ENCODE results near the gene ZNF20. TPM values are rescaled to one million over a fixed set of nuclear protein-coding genes. Genes with fewer than 3 reads are reported as not detected.

Gene ZNF20
- total and polyA plus RNA-seq, 10 of the 15 experiments (the other 5 are each of a cell fraction or from before 2014, with no cell fraction given) = 2.0 to 5.1 (median 2.6) TPM

DNA sequence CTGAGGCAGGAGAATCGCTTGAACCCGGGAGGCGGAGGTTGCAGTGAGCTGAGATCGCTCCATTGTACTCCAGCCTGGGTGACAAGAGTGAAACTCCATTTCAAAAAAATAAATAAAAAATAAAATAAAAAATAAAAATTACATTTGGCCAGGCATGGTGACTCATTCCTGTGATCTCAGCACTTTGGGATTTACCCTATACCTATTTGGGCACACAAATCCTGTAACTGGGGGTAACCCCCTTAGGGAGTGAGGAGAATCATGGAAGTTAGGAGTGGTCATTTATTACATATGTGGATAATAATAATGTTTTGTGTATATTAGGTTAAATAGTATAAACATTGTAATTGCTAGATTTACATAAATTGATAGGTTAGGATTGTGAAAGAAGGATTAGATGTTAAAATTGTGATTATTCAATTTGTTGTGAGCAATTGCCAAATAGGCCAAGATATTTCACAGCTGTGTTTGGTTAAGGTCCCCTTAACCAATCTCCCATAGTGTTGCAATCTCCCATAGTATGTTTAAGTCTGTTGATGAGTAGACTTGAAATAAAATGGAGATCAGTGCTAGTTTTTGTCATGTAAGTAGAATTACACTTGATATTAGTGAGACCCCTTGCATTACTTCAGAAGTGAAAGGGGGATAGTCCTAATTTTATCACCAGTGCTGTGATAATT, 44.9 kb downstream of the ZNF20 start:
- POLR2A ChIA-PET = interaction anchor here (0.6 kb wide), 1 partner anchor 397 kb away, joined by 4 read pairs; no protein-coding TSS in a partner anchor
- BruUV-seq (replicated peaks) = no TSS peak
- ATAC-seq = no peak

More for the DNA sequence above, 44.9 kb downstream of the ZNF20 start:
- H3K36me3 ChIP-seq (ENCODE audit: control insufficient read depth in 2 of 2, insufficient read depth in 2 of 2, low read length in 1 of 2) = no peaks in the 10 kb centered on the region
- H3K27ac ChIP-seq (ENCODE audit: control insufficient read depth, insufficient read depth) = no peak overlapping the region
- in situ Hi-C loops (cut with MboI) = no loop called here
- H3K9ac ChIP-seq (ENCODE audit: control insufficient read depth, insufficient read depth, low read length) = no peak overlapping the region
- SMC1A ChIA-PET (ENCODE audit: uncharacterized antibody, unreplicated experiment) = interaction anchor here (0.6 kb wide), 1 partner anchor 446 kb away, joined by 4 read pairs; no protein-coding TSS in a partner anchor
- 97% methylated on average over 4 of the region's 4 CpGs for WGBS (ENCODE audit: insufficient coverage, insufficient replicate concordance, low lambda C conversion rate, missing lambda C conversion rate)
- no peaks in the 10 kb centered on the region for H4K20me1 ChIP-seq (ENCODE audit: control insufficient read depth, insufficient read depth)
- H3K4me1 ChIP-seq (ENCODE audit: control insufficient read depth, insufficient read depth, low read length) = no peaks in the 10 kb centered on the region
- TF ChIP-seq SREBF1 (IDR thresholded peaks at IDR 0.05; ENCODE audit: low read length) (no peak), MXI1 (IDR thresholded peaks at IDR 0.05; ENCODE audit: low read depth, low read length) (no peak), JUNB (IDR thresholded peaks at IDR 0.05) (no peak), BACH1 (IDR thresholded peaks at IDR 0.05; ENCODE audit: borderline replicate concordance) (no peak), ATF7 (IDR thresholded peaks at IDR 0.05; ENCODE audit: low read depth) (no peak), EP300 (IDR thresholded peaks at IDR 0.05; ENCODE audit: borderline replicate concordance in 1 of 2, control insufficient read depth in 1 of 2, low read depth in 2 of 2, low read length in 2 of 2) (no peak), GABPA (IDR thresholded peaks at IDR 0.05; ENCODE audit: low read depth) (no peak), POLR2A (IDR thresholded peaks at IDR 0.05; ENCODE audit: low read depth, low read length) (no peak)
- TF ChIP-seq, protein P1, sequence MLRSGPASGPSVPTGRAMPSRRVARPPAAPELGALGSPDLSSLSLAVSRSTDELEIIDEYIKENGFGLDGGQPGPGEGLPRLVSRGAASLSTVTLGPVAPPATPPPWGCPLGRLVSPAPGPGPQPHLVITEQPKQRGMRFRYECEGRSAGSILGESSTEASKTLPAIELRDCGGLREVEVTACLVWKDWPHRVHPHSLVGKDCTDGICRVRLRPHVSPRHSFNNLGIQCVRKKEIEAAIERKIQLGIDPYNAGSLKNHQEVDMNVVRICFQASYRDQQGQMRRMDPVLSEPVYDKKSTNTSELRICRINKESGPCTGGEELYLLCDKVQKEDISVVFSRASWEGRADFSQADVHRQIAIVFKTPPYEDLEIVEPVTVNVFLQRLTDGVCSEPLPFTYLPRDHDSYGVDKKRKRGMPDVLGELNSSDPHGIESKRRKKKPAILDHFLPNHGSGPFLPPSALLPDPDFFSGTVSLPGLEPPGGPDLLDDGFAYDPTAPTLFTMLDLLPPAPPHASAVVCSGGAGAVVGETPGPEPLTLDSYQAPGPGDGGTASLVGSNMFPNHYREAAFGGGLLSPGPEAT (IDR thresholded peaks at IDR 0.05; ENCODE audit: low read depth) = no peak
- TF ChIP-seq, protein P2, sequence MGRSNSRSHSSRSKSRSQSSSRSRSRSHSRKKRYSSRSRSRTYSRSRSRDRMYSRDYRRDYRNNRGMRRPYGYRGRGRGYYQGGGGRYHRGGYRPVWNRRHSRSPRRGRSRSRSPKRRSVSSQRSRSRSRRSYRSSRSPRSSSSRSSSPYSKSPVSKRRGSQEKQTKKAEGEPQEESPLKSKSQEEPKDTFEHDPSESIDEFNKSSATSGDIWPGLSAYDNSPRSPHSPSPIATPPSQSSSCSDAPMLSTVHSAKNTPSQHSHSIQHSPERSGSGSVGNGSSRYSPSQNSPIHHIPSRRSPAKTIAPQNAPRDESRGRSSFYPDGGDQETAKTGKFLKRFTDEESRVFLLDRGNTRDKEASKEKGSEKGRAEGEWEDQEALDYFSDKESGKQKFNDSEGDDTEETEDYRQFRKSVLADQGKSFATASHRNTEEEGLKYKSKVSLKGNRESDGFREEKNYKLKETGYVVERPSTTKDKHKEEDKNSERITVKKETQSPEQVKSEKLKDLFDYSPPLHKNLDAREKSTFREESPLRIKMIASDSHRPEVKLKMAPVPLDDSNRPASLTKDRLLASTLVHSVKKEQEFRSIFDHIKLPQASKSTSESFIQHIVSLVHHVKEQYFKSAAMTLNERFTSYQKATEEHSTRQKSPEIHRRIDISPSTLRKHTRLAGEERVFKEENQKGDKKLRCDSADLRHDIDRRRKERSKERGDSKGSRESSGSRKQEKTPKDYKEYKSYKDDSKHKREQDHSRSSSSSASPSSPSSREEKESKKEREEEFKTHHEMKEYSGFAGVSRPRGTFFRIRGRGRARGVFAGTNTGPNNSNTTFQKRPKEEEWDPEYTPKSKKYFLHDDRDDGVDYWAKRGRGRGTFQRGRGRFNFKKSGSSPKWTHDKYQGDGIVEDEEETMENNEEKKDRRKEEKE (IDR thresholded peaks at IDR 0.05) = no peak
- TF ChIP-seq, protein P3, sequence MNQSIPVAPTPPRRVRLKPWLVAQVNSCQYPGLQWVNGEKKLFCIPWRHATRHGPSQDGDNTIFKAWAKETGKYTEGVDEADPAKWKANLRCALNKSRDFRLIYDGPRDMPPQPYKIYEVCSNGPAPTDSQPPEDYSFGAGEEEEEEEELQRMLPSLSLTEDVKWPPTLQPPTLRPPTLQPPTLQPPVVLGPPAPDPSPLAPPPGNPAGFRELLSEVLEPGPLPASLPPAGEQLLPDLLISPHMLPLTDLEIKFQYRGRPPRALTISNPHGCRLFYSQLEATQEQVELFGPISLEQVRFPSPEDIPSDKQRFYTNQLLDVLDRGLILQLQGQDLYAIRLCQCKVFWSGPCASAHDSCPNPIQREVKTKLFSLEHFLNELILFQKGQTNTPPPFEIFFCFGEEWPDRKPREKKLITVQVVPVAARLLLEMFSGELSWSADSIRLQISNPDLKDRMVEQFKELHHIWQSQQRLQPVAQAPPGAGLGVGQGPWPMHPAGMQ (IDR thresholded peaks at IDR 0.05; ENCODE audit: borderline replicate concordance) = no peak
- intact Hi-C loops (cut with micrococcal nuclease; ENCODE audit: unreplicated experiment) = no loop called here
- no peak for FAIRE-seq
- H3K27me3 ChIP-seq (replicated peaks in 1 of 2; ENCODE audit: control insufficient read depth in 2 of 2, insufficient read depth in 2 of 2, low read length in 1 of 2) = no peaks in the 10 kb centered on the region
- H3K79me2 ChIP-seq (ENCODE audit: control insufficient read depth, insufficient read depth, low read length) = no peaks in the 10 kb centered on the region
- H3K4me3 ChIP-seq = no peak overlapping the region
- no peak overlapping the region for H2AFZ ChIP-seq (ENCODE audit: control insufficient read depth, low read depth, low read length)
- no peak for DNase-seq (ENCODE audit: low read depth, low spot score)
- RAD21 ChIA-PET (ENCODE audit: unreplicated experiment) = no interaction called here
- CTCF ChIA-PET = interaction anchor here (1.4 to 1.5 kb wide), 2 partner anchors 31 to 172 kb away, joined by 3 read pairs; no protein-coding TSS in a partner anchor
- no peak overlapping the region for H3K4me2 ChIP-seq (ENCODE audit: control insufficient read depth, insufficient read depth)
- peaks cover 2% of the 10 kb centered on the region; the same call in 2 of the 3 replicates for H3K9me3 ChIP-seq (replicated peaks; ENCODE audit: control insufficient read depth, insufficient read depth, low read length)

Data from GM12878 (cell line).